GM12891 (cell line): Measurements from ENCODE around the gene UBE2E3.

ENCODE experiments used
- PAX5 ChIP-seq: IDR thresholded peaks from 2 replicates; pipeline ENCODE4 v1.6.1; 2011; ENCODE audit warnings: low read length, moderate library complexity, mild to moderate bottlenecking; ENCODE audit not compliant: insufficient read depth, severe bottlenecking
- TAF1 ChIP-seq: IDR thresholded peaks from 2 replicates; pipeline ENCODE4 v1.6.1; 2011; ENCODE audit warnings: low read depth, low read length, control low read depth

DNA sequence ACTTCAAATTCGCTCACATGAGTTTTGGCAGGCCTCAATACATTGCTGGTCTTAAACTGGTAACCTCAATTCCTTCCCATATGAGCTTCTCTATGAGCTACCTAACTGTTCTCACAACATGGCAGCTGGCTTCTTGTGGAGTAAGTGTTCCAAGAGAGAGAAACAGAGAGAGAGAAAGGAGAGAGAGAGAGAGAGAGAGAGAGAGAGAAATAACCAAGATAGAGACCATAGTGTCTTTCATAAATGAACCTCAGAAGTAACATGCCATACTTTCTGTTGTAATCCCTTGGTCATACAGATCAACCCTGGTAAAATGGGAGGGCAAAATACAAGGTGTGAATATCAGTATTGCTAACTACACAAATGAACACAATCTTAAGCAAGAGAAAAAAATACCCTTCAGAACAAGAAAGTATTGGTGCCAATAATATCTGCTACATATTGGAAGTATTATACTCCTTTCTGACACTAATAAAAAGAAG lies 33.2 kb upstream of the UBE2E3 start:
- TF ChIP-seq PAX5 (no peak), TAF1 (no peak)
